H9 (cell line): ENCODE data around the gene ABCA1. TPM values are rescaled to one million over a fixed set of nuclear protein-coding genes. Genes with fewer than 3 reads are reported as not detected.

Experiments
- DNase-seq: peaks from one replicate; pipeline ENCODE4 v3.0.0-alpha.2; 2017
- H2AFZ ChIP-seq: one replicate; pipeline ENCODE4 v1.6.1; 2013; ENCODE audit warnings: mild to moderate bottlenecking, low read length, control low read depth, moderate library complexity
- H2AK5ac ChIP-seq: 2 replicates; pipeline ENCODE4 v1.6.1; 2013; ENCODE audit warnings: low read length, control low read depth, mixed read lengths; ENCODE audit not compliant: insufficient read length
- H2BK120ac ChIP-seq: one replicate; pipeline ENCODE4 v1.6.1; 2013; ENCODE audit warnings: low read depth, mild to moderate bottlenecking, low read length, control low read depth, inconsistent platforms; ENCODE audit not compliant: poor library complexity, severe bottlenecking
- H2BK12ac ChIP-seq: 2 replicates; pipeline ENCODE4 v1.6.1; 2013; ENCODE audit warnings: low read length, control low read depth, mixed read lengths, low read depth; ENCODE audit not compliant: insufficient read length
- H2BK15ac ChIP-seq: 2 replicates; pipeline ENCODE4 v1.6.1; 2013; ENCODE audit warnings: low read depth, low read length, control low read depth
- H2BK20ac ChIP-seq: one replicate; pipeline ENCODE4 v1.6.1; 2013; ENCODE audit warnings: low read depth, mild to moderate bottlenecking, low read length, control low read depth, inconsistent platforms; ENCODE audit not compliant: poor library complexity, severe bottlenecking
- H2BK5ac ChIP-seq: 2 replicates; pipeline ENCODE4 v1.6.1; 2013; ENCODE audit warnings: low read length, control low read depth, mixed read lengths; ENCODE audit not compliant: insufficient read length
- H3K14ac ChIP-seq: 2 replicates; pipeline ENCODE4 v1.6.1; 2013; ENCODE audit warnings: low read length, control low read depth; ENCODE audit not compliant: insufficient read depth
- H3K18ac ChIP-seq: 2 replicates; pipeline ENCODE4 v1.6.1; 2013; ENCODE audit warnings: low read depth, mild to moderate bottlenecking, mixed read lengths, low read length, control low read depth; ENCODE audit not compliant: insufficient read length
- H3K23ac ChIP-seq: 2 replicates; pipeline ENCODE4 v1.6.1; 2013; ENCODE audit warnings: low read length, control low read depth, mixed read lengths, low read depth; ENCODE audit not compliant: insufficient read length
- H3K23me2 ChIP-seq: 2 replicates; pipeline ENCODE4 v1.6.1; 2013; ENCODE audit warnings: low read depth, mild to moderate bottlenecking, mixed read lengths, low read length, control low read depth; ENCODE audit not compliant: insufficient read length, poor library complexity, severe bottlenecking
- H3K27ac ChIP-seq: 2 replicates; pipeline ENCODE4 v1.5.1; 2013; ENCODE audit warnings: low read length, control low read depth, mixed read lengths, low read depth; ENCODE audit not compliant: insufficient read length
- H3K27me3 ChIP-seq: 2 replicates; pipeline ENCODE4 v1.6.1; 2013; ENCODE audit warnings: low read length, control low read depth, inconsistent platforms; ENCODE audit not compliant: insufficient read depth
- H3K4ac ChIP-seq: 2 replicates; pipeline ENCODE4 v1.6.1; 2013; ENCODE audit warnings: low read depth, mild to moderate bottlenecking, control low read depth, inconsistent platforms, low read length, moderate library complexity
- H3K4me1 ChIP-seq: 2 replicates; pipeline ENCODE4 v1.6.1; 2013; ENCODE audit warnings: low read length, control low read depth, inconsistent platforms; ENCODE audit not compliant: insufficient read depth
- H3K4me2 ChIP-seq: 2 replicates; pipeline ENCODE4 v1.6.1; 2013; ENCODE audit warnings: low read length, control low read depth, mixed read lengths; ENCODE audit not compliant: insufficient read length, insufficient read depth
- H3K56ac ChIP-seq: 2 replicates; pipeline ENCODE4 v1.6.1; 2013; ENCODE audit warnings: low read depth, mild to moderate bottlenecking, mixed read lengths, low read length, control low read depth; ENCODE audit not compliant: insufficient read length
- H3K79me1 ChIP-seq: 2 replicates; pipeline ENCODE4 v1.6.1; 2013; ENCODE audit warnings: low read depth, mild to moderate bottlenecking, moderate library complexity, low read length, control low read depth, inconsistent platforms; ENCODE audit not compliant: insufficient read depth, poor library complexity, severe bottlenecking
- H3K79me2 ChIP-seq: 2 replicates; pipeline ENCODE4 v1.6.1; 2013; ENCODE audit warnings: low read length, control low read depth, inconsistent platforms; ENCODE audit not compliant: insufficient read depth
- H3K9ac ChIP-seq: 2 replicates; pipeline ENCODE4 v1.6.1; 2013; ENCODE audit warnings: low read length, control low read depth, mixed read lengths; ENCODE audit not compliant: insufficient read length; ENCODE audit errors: extremely low read depth
- H3K9me3 ChIP-seq: one replicate; pipeline ENCODE4 v1.6.1; 2013; ENCODE audit warnings: low read depth, low read length, inconsistent platforms; ENCODE audit not compliant: control insufficient read depth
- H3T11ph ChIP-seq: one replicate; pipeline ENCODE4 v1.6.1; 2013; ENCODE audit warnings: mild to moderate bottlenecking, low read length, control low read depth, inconsistent platforms
- H4K20me1 ChIP-seq: one replicate; pipeline ENCODE4 v1.6.1; 2013; ENCODE audit not compliant: control insufficient read depth, insufficient read length, insufficient read depth
- H4K5ac ChIP-seq: 2 replicates; pipeline ENCODE4 v1.6.1; 2013; ENCODE audit warnings: low read depth, mild to moderate bottlenecking, mixed read lengths, low read length, control low read depth; ENCODE audit not compliant: insufficient read length
- H4K8ac ChIP-seq: replicated peaks from 2 replicates; pipeline ENCODE4 v1.6.1; 2013; ENCODE audit warnings: low read length, control low read depth, mixed read lengths, low read depth; ENCODE audit not compliant: insufficient read length
- H4K91ac ChIP-seq: 2 replicates; pipeline ENCODE4 v1.6.1; 2013; ENCODE audit warnings: low read depth, mild to moderate bottlenecking, moderate library complexity, mixed read lengths, low read length, control low read depth; ENCODE audit not compliant: insufficient read length
- H3K27ac Mint-ChIP-seq, 3 experiments: 2 replicates in 2 of 3; 3 replicates in 1 of 3; pipeline ENCODE4 v1.8.0; 2020 to 2021; ENCODE audit warnings: mixed read lengths in 3 of 3, mild to moderate bottlenecking in 1 of 3, moderate library complexity in 1 of 3
- H3K27me3 Mint-ChIP-seq: 2 replicates; pipeline ENCODE4 v1.8.0; 2021; ENCODE audit warnings: low read depth, mild to moderate bottlenecking, moderate library complexity, mixed read lengths
- H3K36me3 Mint-ChIP-seq, 3 experiments: 2 replicates in 2 of 3; 3 replicates in 1 of 3; pipeline ENCODE4 v1.8.0; 2020 to 2021; ENCODE audit warnings: low read depth in 3 of 3, mixed read lengths in 3 of 3; ENCODE audit not compliant: insufficient read depth in 1 of 3
- H3K4me1 Mint-ChIP-seq, 2 experiments: 2 replicates each; pipeline ENCODE4 v1.8.0; 2020; ENCODE audit warnings: mixed read lengths in 2 of 2
- H3K4me3 Mint-ChIP-seq, 2 experiments: 2 replicates in 1 of 2; 3 replicates in 1 of 2; pipeline ENCODE4 v1.8.0; 2020 to 2021; ENCODE audit warnings: mild to moderate bottlenecking in 2 of 2, mixed read lengths in 2 of 2, moderate library complexity in 1 of 2
- H3K9me3 Mint-ChIP-seq, 2 experiments: 2 replicates in 1 of 2; 3 replicates in 1 of 2; pipeline ENCODE4 v1.8.0; 2020; ENCODE audit warnings: mild to moderate bottlenecking in 2 of 2, mixed read lengths in 2 of 2, moderate library complexity in 1 of 2
- WGBS: extraction: QIAGEN DNeasy Blood & Tissue Kit; methylation state at CpG from one replicate; pipeline ENCODE4 v1.1.7; 2013; ENCODE audit warnings: missing lambda C conversion rate, low lambda C conversion rate, mixed read lengths; ENCODE audit not compliant: insufficient read length; ENCODE audit errors: extremely low coverage; 5-methylcytosine and 5-hydroxymethylcytosine counted together
- total RNA-seq: library from RNA; stranded (reverse); gene quantifications from 2 replicates; pipeline ENCODE4 v1.2.1, GENCODE V29; 2021
- TF ChIP-seq, protein P1 (sequence below): fragments of 200-600 bp; sonication (generic); conservative IDR thresholded peaks from 3 replicates; pipeline ENCODE4 v1.8.0; 2021; ENCODE audit warnings: antibody characterized with exemption, mild to moderate bottlenecking

ABCA1 gene
- total RNA-seq, 1 experiment from 2014 or later = 16.6 TPM

DNA sequence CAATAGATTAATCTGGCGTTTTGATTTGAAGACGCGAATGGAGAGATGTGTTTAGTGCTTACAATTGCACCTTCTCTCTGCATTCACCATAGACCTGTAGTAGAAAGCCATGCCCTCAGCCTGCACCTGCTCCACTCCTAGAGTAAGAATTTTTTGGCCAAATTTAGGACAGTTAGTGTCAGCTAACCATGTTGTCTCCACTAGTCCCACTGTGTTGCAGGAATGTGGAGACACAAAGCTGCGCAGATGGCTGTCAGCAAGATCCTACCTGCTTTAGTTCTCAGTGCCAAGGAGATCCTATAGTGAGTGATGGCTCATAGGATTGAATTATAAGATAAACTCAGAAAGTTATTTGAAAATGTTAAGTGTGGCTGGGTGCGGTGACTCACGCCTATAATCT is 35.1 kb upstream of the ABCA1 start:
- H3T11ph ChIP-seq = no peak overlapping the region
- no peaks in the 10 kb centered on the region for H3K9me3 ChIP-seq
- H3K14ac ChIP-seq = no peak overlapping the region
- H2AK5ac ChIP-seq = no peak overlapping the region
- H3K4me2 ChIP-seq = no peak overlapping the region
- H2BK5ac ChIP-seq = no peak overlapping the region
- H3K4me1 Mint-ChIP-seq = peaks cover 31 to 39% of the 10 kb centered on the region in 2 experiments
- no peaks in the 10 kb centered on the region for H3K79me2 ChIP-seq
- no peak overlapping the region for H3K56ac ChIP-seq
- peak overlapping the region in 1 of 3 experiments; percentile 72; a peak in 1 of 7 replicates for H3K27ac Mint-ChIP-seq
- no peak overlapping the region for H4K91ac ChIP-seq
- no peak overlapping the region for H2BK120ac ChIP-seq
- H3K27ac ChIP-seq = no peak overlapping the region
- no peak overlapping the region for H4K8ac ChIP-seq
- H3K4me1 ChIP-seq = no peaks in the 10 kb centered on the region; the same call in 1 of the 2 replicates
- H2BK15ac ChIP-seq = no peak overlapping the region
- no peak overlapping the region for H3K9ac ChIP-seq
- no peaks in the 10 kb centered on the region for H3K36me3 Mint-ChIP-seq
- DNase-seq = no peak
- H4K20me1 ChIP-seq = no peaks in the 10 kb centered on the region
- TF ChIP-seq, protein P1, sequence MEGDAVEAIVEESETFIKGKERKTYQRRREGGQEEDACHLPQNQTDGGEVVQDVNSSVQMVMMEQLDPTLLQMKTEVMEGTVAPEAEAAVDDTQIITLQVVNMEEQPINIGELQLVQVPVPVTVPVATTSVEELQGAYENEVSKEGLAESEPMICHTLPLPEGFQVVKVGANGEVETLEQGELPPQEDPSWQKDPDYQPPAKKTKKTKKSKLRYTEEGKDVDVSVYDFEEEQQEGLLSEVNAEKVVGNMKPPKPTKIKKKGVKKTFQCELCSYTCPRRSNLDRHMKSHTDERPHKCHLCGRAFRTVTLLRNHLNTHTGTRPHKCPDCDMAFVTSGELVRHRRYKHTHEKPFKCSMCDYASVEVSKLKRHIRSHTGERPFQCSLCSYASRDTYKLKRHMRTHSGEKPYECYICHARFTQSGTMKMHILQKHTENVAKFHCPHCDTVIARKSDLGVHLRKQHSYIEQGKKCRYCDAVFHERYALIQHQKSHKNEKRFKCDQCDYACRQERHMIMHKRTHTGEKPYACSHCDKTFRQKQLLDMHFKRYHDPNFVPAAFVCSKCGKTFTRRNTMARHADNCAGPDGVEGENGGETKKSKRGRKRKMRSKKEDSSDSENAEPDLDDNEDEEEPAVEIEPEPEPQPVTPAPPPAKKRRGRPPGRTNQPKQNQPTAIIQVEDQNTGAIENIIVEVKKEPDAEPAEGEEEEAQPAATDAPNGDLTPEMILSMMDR = no peak
- no peaks in the 10 kb centered on the region for H3K27me3 ChIP-seq
- peaks cover 0 to 2% of the 10 kb centered on the region in 2 experiments; a peak in 1 of 5 replicates for H3K9me3 Mint-ChIP-seq
- peaks cover 2% of the 10 kb centered on the region for H3K23me2 ChIP-seq
- no peaks in the 10 kb centered on the region for H3K79me1 ChIP-seq
- H2BK20ac ChIP-seq = no peak overlapping the region
- no peak overlapping the region for H2BK12ac ChIP-seq
- no peaks in the 10 kb centered on the region for H3K27me3 Mint-ChIP-seq
- H3K23ac ChIP-seq = no peak overlapping the region
- no peak overlapping the region for H3K18ac ChIP-seq
- H3K4ac ChIP-seq = no peak overlapping the region
- H3K4me3 Mint-ChIP-seq = no peak overlapping the region
- no peak overlapping the region for H2AFZ ChIP-seq
- no peak overlapping the region for H4K5ac ChIP-seq
- no CpG with 5 or more reads among the region's 6 CpGs for WGBS
